H1 (cell line): ENCODE results near the gene PNPLA1. TPM values are rescaled to one million over a fixed set of nuclear protein-coding genes. Genes with fewer than 3 reads are reported as not detected.

Experiments used
- CTCF ChIA-PET: fragments of 300-600 bp; sonication (Branson Sonifier 250); formaldehyde crosslinking; loops from one replicate; lab custom pipeline; 2021; ENCODE audit not compliant: partially characterized antibody; lab: Charles Lee
- POLR2A ChIA-PET: fragments of 300-600 bp; sonication (Branson Sonifier 250); formaldehyde crosslinking; loops from one replicate; lab custom pipeline; 2021; ENCODE audit warnings: inconsistent platforms; ENCODE audit not compliant: partially characterized antibody; lab: Charles Lee
- DNase-seq, 2 experiments: peaks; one replicate each; pipeline versions ENCODE4 v3.0.0 to v3.0.0-alpha.2; 2010 to 2022; ENCODE audit warnings: low spot score in 2 of 2, low read depth in 1 of 2, mixed read lengths in 1 of 2
- FAIRE-seq: peaks from 2 replicates; lab custom pipeline; 2011; peaks lifted over from hg19 to GRCh38; lab: Jason Lieb, UNC
- H2AFZ ChIP-seq: 2 replicates; pipeline ENCODE4 v1.8.1; 2012; ENCODE audit warnings: low read length, inconsistent platforms
- H2AK5ac ChIP-seq: 2 replicates; pipeline ENCODE4 v1.6.1; 2013; ENCODE audit warnings: low read depth, low read length
- H2BK120ac ChIP-seq: replicated peaks from 2 replicates; pipeline ENCODE3; 2013; ENCODE audit warnings: low read depth, low read length, inconsistent platforms
- H2BK12ac ChIP-seq: 2 replicates; pipeline ENCODE4 v1.6.1; 2013; ENCODE audit warnings: low read depth, low read length
- H2BK15ac ChIP-seq: 2 replicates; pipeline ENCODE4 v1.6.1; 2013; ENCODE audit warnings: low read length
- H2BK20ac ChIP-seq: 2 replicates; pipeline ENCODE4 v1.6.1; 2013; ENCODE audit warnings: low read length
- H2BK5ac ChIP-seq: 2 replicates; pipeline ENCODE4 v1.6.1; 2013; ENCODE audit warnings: low read depth, low read length
- H3K14ac ChIP-seq: 2 replicates; pipeline ENCODE4 v1.6.1; 2013; ENCODE audit warnings: inconsistent platforms; ENCODE audit not compliant: insufficient read length
- H3K18ac ChIP-seq: 2 replicates; pipeline ENCODE4 v1.6.1; 2013; ENCODE audit warnings: low read length; ENCODE audit errors: extremely low read depth
- H3K23ac ChIP-seq: 2 replicates; pipeline ENCODE4 v1.6.1; 2013; ENCODE audit warnings: inconsistent platforms; ENCODE audit not compliant: insufficient read length
- H3K23me2 ChIP-seq: 2 replicates; pipeline ENCODE4 v1.6.1; 2013; ENCODE audit warnings: low read depth, low read length
- H3K27ac ChIP-seq: 2 replicates; pipeline ENCODE4 v1.6.1; 2011; ENCODE audit warnings: low read depth, low read length, inconsistent platforms
- H3K27me3 ChIP-seq, 4 experiments: replicated peaks in 1 of 4; 1 replicate in 1 of 4; 2 replicates in 3 of 4; pipeline versions ENCODE4 v1.6.1 to v1.8.1; 2011 to 2013; ENCODE audit warnings: low read length in 3 of 4, mild to moderate bottlenecking in 3 of 4, inconsistent platforms in 2 of 4, mixed read lengths in 2 of 4, moderate library complexity in 1 of 4; ENCODE audit not compliant: control insufficient read depth in 3 of 4, insufficient read depth in 3 of 4; ENCODE audit errors: extremely low read depth in 1 of 4
- H3K36me3 ChIP-seq, 4 experiments: 2 replicates each; pipeline versions ENCODE4 v1.6.1 to v1.8.1; 2011 to 2013; ENCODE audit warnings: mild to moderate bottlenecking in 4 of 4, low read length in 3 of 4, moderate library complexity in 2 of 4, control low read depth in 1 of 4, inconsistent platforms in 1 of 4; ENCODE audit not compliant: insufficient read depth in 4 of 4, control insufficient read depth in 2 of 4
- H3K4ac ChIP-seq: replicated peaks from 2 replicates; pipeline ENCODE3; 2013; ENCODE audit warnings: low read length, low read depth, mixed read lengths, inconsistent platforms; ENCODE audit not compliant: insufficient read length
- H3K4me1 ChIP-seq, 4 experiments: replicated peaks in 1 of 4; 1 replicate in 1 of 4; 2 replicates in 3 of 4; pipeline versions ENCODE4 v1.6.1 to v1.8.1; 2011 to 2013; ENCODE audit warnings: low read length in 3 of 4, inconsistent platforms in 2 of 4, mixed read lengths in 1 of 4; ENCODE audit not compliant: insufficient read depth in 4 of 4, control insufficient read depth in 3 of 4
- H3K4me2 ChIP-seq, 2 experiments: 2 replicates each; pipeline versions ENCODE4 v1.6.1 to v1.8.1; 2011 to 2013; ENCODE audit warnings: low read depth in 2 of 2, low read length in 2 of 2, control low read depth in 1 of 2, inconsistent platforms in 1 of 2, mild to moderate bottlenecking in 1 of 2; ENCODE audit not compliant: insufficient read depth in 1 of 2
- H3K4me3 ChIP-seq, 4 experiments: fragments of 200-600, 300-600 bp in 1 of 4; sonication (generic), shearing (Covaris generic), sonication (Bioruptor Twin) in 1 of 4; 2 replicates each; pipeline versions ENCODE4 v1.5.1 to v1.8.1; 2011 to 2016; ENCODE audit warnings: low read length in 4 of 4, low read depth in 3 of 4, control low read depth in 2 of 4, inconsistent platforms in 2 of 4, mild to moderate bottlenecking in 2 of 4, mixed read lengths in 1 of 4, moderate library complexity in 1 of 4; ENCODE audit not compliant: insufficient read depth in 2 of 4; ENCODE audit errors: extremely low read depth in 1 of 4
- H3K56ac ChIP-seq: replicated peaks from 2 replicates; pipeline ENCODE3; 2013; ENCODE audit warnings: low read depth, mild to moderate bottlenecking, mixed read lengths, low read length, inconsistent platforms; ENCODE audit not compliant: insufficient read length
- H3K79me1 ChIP-seq: 2 replicates; pipeline ENCODE4 v1.6.1; 2013; ENCODE audit warnings: low read depth, low read length, control low read depth
- H3K79me2 ChIP-seq, 2 experiments: 2 replicates each; pipeline versions ENCODE4 v1.6.1 to v1.8.1; 2012 to 2013; ENCODE audit warnings: low read length in 2 of 2, mild to moderate bottlenecking in 2 of 2, inconsistent platforms in 1 of 2; ENCODE audit not compliant: insufficient read depth in 2 of 2, control insufficient read depth in 1 of 2
- H3K9ac ChIP-seq, 4 experiments: replicated peaks in 1 of 4; 1 replicate in 1 of 4; 2 replicates in 3 of 4; pipeline versions ENCODE4 v1.6.1 to v1.8.1; 2011 to 2013; ENCODE audit warnings: low read depth in 3 of 4, low read length in 3 of 4, control low read depth in 2 of 4, mild to moderate bottlenecking in 2 of 4, moderate library complexity in 2 of 4, inconsistent platforms in 1 of 4; ENCODE audit errors: extremely low read depth in 1 of 4
- H3K9me3 ChIP-seq, 2 experiments: 2 replicates each; pipeline versions ENCODE4 v1.6.1 to v1.8.1; 2012 to 2013; ENCODE audit warnings: mild to moderate bottlenecking in 2 of 2, moderate library complexity in 2 of 2, control low read depth in 1 of 2, inconsistent platforms in 1 of 2, low read depth in 1 of 2, low read length in 1 of 2, mixed read lengths in 1 of 2; ENCODE audit not compliant: insufficient read depth in 2 of 2
- H4K20me1 ChIP-seq, 2 experiments: replicated peaks in 1 of 2; 2 replicates each; pipeline versions ENCODE3 to v1.8.1; 2011 to 2013; ENCODE audit warnings: inconsistent platforms in 2 of 2, low read length in 2 of 2, mild to moderate bottlenecking in 1 of 2; ENCODE audit not compliant: insufficient read depth in 2 of 2, control insufficient read depth in 1 of 2
- H4K5ac ChIP-seq: 2 replicates; pipeline ENCODE4 v1.6.1; 2013; ENCODE audit warnings: low read length, low read depth, mixed read lengths, inconsistent platforms; ENCODE audit not compliant: insufficient read length
- H4K8ac ChIP-seq: 2 replicates; pipeline ENCODE4 v1.8.0; 2013; ENCODE audit warnings: mild to moderate bottlenecking, moderate library complexity, low read length, inconsistent platforms; ENCODE audit not compliant: insufficient read depth; ENCODE audit errors: extremely low read depth
- H4K91ac ChIP-seq: replicated peaks from 2 replicates; pipeline ENCODE3; 2013; ENCODE audit warnings: low read length, mixed read lengths, inconsistent platforms; ENCODE audit not compliant: insufficient read length
- ASH2L ChIP-seq: fragments of 200-600, 300-600 bp; sonication (generic); IDR thresholded peaks from one replicate; pipeline ENCODE4 v1.7.1; 2017; ENCODE audit warnings: low read length
- ATF3 ChIP-seq: IDR thresholded peaks from 2 replicates; pipeline ENCODE4 v1.6.1; 2011; ENCODE audit warnings: low read depth, mild to moderate bottlenecking, low read length; ENCODE audit not compliant: insufficient read depth
- BCL11A ChIP-seq, 2 experiments: IDR thresholded peaks; one replicate each; pipeline ENCODE4 v1.6.1; 2011; ENCODE audit warnings: low read depth in 2 of 2, low read length in 2 of 2, mild to moderate bottlenecking in 2 of 2
- CBX5 ChIP-seq: fragments of 300-800, 300-1000 bp; sonication (generic); IDR thresholded peaks from 2 replicates; pipeline ENCODE4 v1.7.1; 2016; ENCODE audit warnings: antibody characterized with exemption, low read length, low read depth
- CBX8 ChIP-seq: fragments of 300-800, 300-1000 bp; sonication (generic); IDR thresholded peaks from 2 replicates; pipeline ENCODE4 v1.7.1; 2016; ENCODE audit warnings: low read depth, low read length, borderline replicate concordance
- GABPA ChIP-seq: IDR thresholded peaks from 2 replicates; pipeline ENCODE4 v1.6.1; 2011; ENCODE audit warnings: mild to moderate bottlenecking, low read length, moderate library complexity, borderline replicate concordance; ENCODE audit not compliant: insufficient read depth
- HDAC6 ChIP-seq: IDR thresholded peaks from one replicate; pipeline ENCODE4 v1.7.1; 2012; ENCODE audit warnings: low read depth, mild to moderate bottlenecking, inconsistent platforms, low read length, moderate library complexity
- KDM4A ChIP-seq: IDR thresholded peaks from one replicate; pipeline ENCODE4 v1.7.1; 2012; ENCODE audit warnings: low read depth, mild to moderate bottlenecking, moderate library complexity, low read length, inconsistent platforms; ENCODE audit not compliant: severe bottlenecking
- SIX5 ChIP-seq: IDR thresholded peaks from 2 replicates; pipeline ENCODE4 v1.6.1; 2011; ENCODE audit warnings: mild to moderate bottlenecking, low read depth, low read length
- SP1 ChIP-seq: IDR thresholded peaks from 2 replicates; pipeline ENCODE4 v1.6.1; 2011; ENCODE audit warnings: low read depth, low read length
- TCF12 ChIP-seq: IDR thresholded peaks from 2 replicates; pipeline ENCODE4 v1.6.1; 2011; ENCODE audit warnings: low read depth, mild to moderate bottlenecking, low read length
- WGBS, 2 experiments: shearing (Covaris generic) in 1 of 2; methylation state at CpG; one replicate each; pipeline versions ENCODE4 v1.1.6 to v1.1.7; 2013 to 2015; ENCODE audit warnings: low lambda C conversion rate in 2 of 2, mixed read lengths in 2 of 2, inconsistent platforms in 1 of 2, low coverage in 1 of 2, missing lambda C conversion rate in 1 of 2; ENCODE audit not compliant: insufficient replicate concordance in 2 of 2, insufficient coverage in 1 of 2, insufficient read length in 1 of 2; ENCODE audit errors: extremely low coverage in 1 of 2, missing lambda C conversion rate in 1 of 2; 5-methylcytosine and 5-hydroxymethylcytosine counted together
- polyA plus RNA-seq, 7 experiments: library from polyadenylated mRNA; depleted of rRNA in 3 of 7; stranded (reverse) in 5 of 7; unstranded in 2 of 7; fragments of >200 nt in 5 of 7; fragments of 200-250 nt in 2 of 7; gene quantifications; 1 replicate in 5 of 7; 2 replicates in 1 of 7; 4 replicates in 1 of 7; pipeline versions ENCODE4 v1.2.1 to v1.2.3, GENCODE V29; 2011 to 2013; ENCODE audit warnings: missing spikeins in 2 of 7, mixed read lengths in 2 of 7
- total RNA-seq: library from RNA; stranded (reverse); fragmentation: NEBNext Ultra II Directional; extraction: Animal tissue kit (Norgen Biotek cat#: 25700); gene quantifications from 2 replicates; pipeline ENCODE4 v1.2.1, GENCODE V29; 2021
- TF ChIP-seq, protein P1 (sequence below): IDR thresholded peaks from 2 replicates; pipeline ENCODE4 v1.6.1; 2011; ENCODE audit warnings: low read length, improper control_type of control experiment

PNPLA1 gene
- total and polyA plus RNA-seq, 2 of the 8 experiments (the other 6 are each of a cell fraction or from before 2014, with no cell fraction given), result not detected

DNA sequence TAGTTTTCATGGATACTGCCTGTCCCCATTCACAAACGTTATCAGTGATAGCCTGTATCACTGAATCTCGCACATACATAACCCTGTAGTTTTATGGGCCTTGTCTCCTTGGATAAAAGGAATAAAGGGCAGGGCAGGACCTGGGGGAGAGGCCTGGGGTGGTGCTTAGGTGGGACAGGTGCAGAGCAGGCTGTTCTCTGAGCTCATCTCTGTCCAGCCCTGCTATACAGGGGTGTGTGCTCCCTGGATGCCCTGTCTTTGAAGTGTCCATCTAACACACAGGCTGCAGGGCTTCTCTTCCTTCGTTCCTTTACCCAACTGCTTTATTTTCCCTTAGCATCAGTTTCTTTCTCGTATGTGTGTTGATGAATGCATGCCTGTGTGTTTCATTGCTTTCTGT lies 46.9 kb upstream of the PNPLA1 start:
- no peaks in the 10 kb centered on the region for H3K27me3 ChIP-seq
- no peak overlapping the region for H2BK15ac ChIP-seq
- no peak overlapping the region for H2AK5ac ChIP-seq
- peaks cover 0 to 2% of the 10 kb centered on the region in 2 experiments for H4K20me1 ChIP-seq
- no peak overlapping the region for H3K9ac ChIP-seq
- POLR2A ChIA-PET, result no interaction called here
- FAIRE-seq, result no peak
- H4K8ac ChIP-seq, result no peak overlapping the region
- no peaks in the 10 kb centered on the region for H3K79me2 ChIP-seq
- no peak overlapping the region for H2BK5ac ChIP-seq
- H3K56ac ChIP-seq, result no peak overlapping the region
- no peak overlapping the region for H3K18ac ChIP-seq
- no peak overlapping the region for H2BK12ac ChIP-seq
- no peak overlapping the region for H4K5ac ChIP-seq
- no peaks in the 10 kb centered on the region for H3K9me3 ChIP-seq
- no peak overlapping the region for H2BK20ac ChIP-seq
- CTCF ChIA-PET, result interaction anchor here (1.0 to 1.5 kb wide), 3 partner anchors 11 to 22 kb away, joined by 3 to 4 read pairs (median 3); no protein-coding TSS in a partner anchor
- H3K4me1 ChIP-seq, result no peaks in the 10 kb centered on the region
- H2BK120ac ChIP-seq, result no peak overlapping the region
- no peak overlapping the region for H3K4me2 ChIP-seq
- WGBS, 2 experiments, result 83% methylated on average over 4 of the region's 4 CpGs; no CpG with 5 or more reads in 1 of the 2 experiments
- peaks cover 11 to 67% (median 33%) of the 10 kb centered on the region in 4 experiments for H3K36me3 ChIP-seq
- no peak overlapping the region for H3K4me3 ChIP-seq
- no peak overlapping the region for H3K23ac ChIP-seq
- no peak overlapping the region for H2AFZ ChIP-seq
- no peak overlapping the region for H3K4ac ChIP-seq
- no peak overlapping the region for H4K91ac ChIP-seq
- H3K79me1 ChIP-seq, result peaks cover 3% of the 10 kb centered on the region; the same call in 1 of the 2 replicates
- H3K23me2 ChIP-seq, result no peaks in the 10 kb centered on the region
- no peak for DNase-seq
- no peak for TF ChIP-seq ASH2L
- TF ChIP-seq KDM4A, result no peak
- TF ChIP-seq ATF3, result no peak
- TF ChIP-seq BCL11A (IDR thresholded peaks at IDR 0.05; ENCODE audit: low read depth in 2 of 2, low read length in 2 of 2), result no peak
- TF ChIP-seq, protein P1, sequence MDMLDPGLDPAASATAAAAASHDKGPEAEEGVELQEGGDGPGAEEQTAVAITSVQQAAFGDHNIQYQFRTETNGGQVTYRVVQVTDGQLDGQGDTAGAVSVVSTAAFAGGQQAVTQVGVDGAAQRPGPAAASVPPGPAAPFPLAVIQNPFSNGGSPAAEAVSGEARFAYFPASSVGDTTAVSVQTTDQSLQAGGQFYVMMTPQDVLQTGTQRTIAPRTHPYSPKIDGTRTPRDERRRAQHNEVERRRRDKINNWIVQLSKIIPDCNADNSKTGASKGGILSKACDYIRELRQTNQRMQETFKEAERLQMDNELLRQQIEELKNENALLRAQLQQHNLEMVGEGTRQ, result no peak
- TF ChIP-seq HDAC6, result no peak
- no peak for TF ChIP-seq SP1
- no peak for TF ChIP-seq SIX5
- no peak for TF ChIP-seq CBX8
- no peak for TF ChIP-seq GABPA
- no peak for TF ChIP-seq CBX5
- TF ChIP-seq TCF12, result no peak
- H3K14ac ChIP-seq, result no peak overlapping the region
- H3K27ac ChIP-seq, result no peak overlapping the region
